Neural cell (in vitro differentiated cells): Measurements from ENCODE around the gene UNC5A.

ENCODE experiments used
- EP300 ChIP-seq: fragments of 450-650 bp; conservative IDR thresholded peaks from 2 replicates; pipeline ENCODE4 v1.6.1; 2014; ENCODE audit warnings: antibody characterized with exemption, mild to moderate bottlenecking, moderate library complexity; ENCODE audit not compliant: poor library complexity, severe bottlenecking
- EZH2 ChIP-seq: fragments of 200-600, 300-800 bp; shearing (Covaris generic), sonication (generic); IDR thresholded peaks from 2 replicates; pipeline ENCODE4 v1.6.1; 2014; ENCODE audit warnings: antibody characterized with exemption, low read length, borderline replicate concordance, mild to moderate bottlenecking; ENCODE audit not compliant: insufficient read depth, poor library complexity, severe bottlenecking
- MXI1 ChIP-seq: fragments of 450-650 bp; conservative IDR thresholded peaks from 2 replicates; pipeline ENCODE4 v1.6.1; 2014; ENCODE audit warnings: antibody characterized with exemption, mild to moderate bottlenecking; ENCODE audit not compliant: poor library complexity, severe bottlenecking
- POLR2AphosphoS5 ChIP-seq: IDR thresholded peaks from 2 replicates; pipeline ENCODE4 v1.6.1; 2012
- RAD21 ChIP-seq: fragments of 450-650 bp; conservative IDR thresholded peaks from 2 replicates; pipeline ENCODE4 v1.6.1; 2014; ENCODE audit warnings: antibody characterized with exemption, mild to moderate bottlenecking, moderate library complexity
- SMC3 ChIP-seq: fragments of 450-650 bp; conservative IDR thresholded peaks from 2 replicates; pipeline ENCODE4 v1.6.1; 2014; ENCODE audit warnings: antibody characterized with exemption, mild to moderate bottlenecking, moderate library complexity; ENCODE audit not compliant: poor library complexity
- TAF1 ChIP-seq: IDR thresholded peaks from 2 replicates; pipeline ENCODE4 v1.6.1; 2012; ENCODE audit warnings: low read depth
- TF ChIP-seq, protein P1 (sequence below): fragments of 450-650 bp; IDR thresholded peaks from 2 replicates; pipeline ENCODE4 v1.5.1; 2014; ENCODE audit warnings: antibody characterized with exemption, mild to moderate bottlenecking, moderate library complexity; ENCODE audit not compliant: poor library complexity, severe bottlenecking
- TF ChIP-seq, protein P2 (sequence below): IDR thresholded peaks from 2 replicates; pipeline ENCODE4 v1.6.1; 2012; ENCODE audit warnings: borderline replicate concordance

DNA sequence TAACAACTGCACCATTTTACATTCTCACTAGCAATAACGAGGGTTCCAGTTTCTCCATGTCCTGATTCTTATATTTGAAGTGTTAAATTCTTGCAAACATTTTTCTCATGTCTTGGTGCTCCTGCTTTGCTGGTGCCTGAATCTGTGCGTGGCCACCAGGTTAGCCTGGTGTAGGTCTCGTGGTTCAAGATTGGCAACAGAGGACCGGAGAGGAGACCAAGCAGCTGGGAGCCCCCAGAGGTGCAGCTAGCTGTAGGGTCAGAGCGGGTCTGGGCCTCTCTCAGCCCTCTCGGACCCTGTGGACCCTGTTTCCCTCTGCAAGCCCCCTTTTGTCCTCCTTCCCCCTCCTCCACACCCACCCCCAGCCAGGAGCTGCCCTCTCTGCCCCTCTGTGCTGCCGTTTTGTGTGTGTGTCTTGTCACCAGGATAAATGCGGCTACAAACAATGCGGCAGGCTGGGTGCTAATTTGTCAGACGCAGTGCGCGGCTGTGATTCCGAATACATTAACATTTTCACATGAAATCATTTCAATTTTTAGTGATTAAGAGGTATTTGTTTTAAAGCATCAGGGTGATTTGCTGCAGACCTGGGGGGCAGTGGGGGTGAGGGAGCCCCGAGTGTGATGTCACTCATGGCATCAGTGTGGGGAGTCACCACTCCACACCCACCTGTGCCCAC, 17.5 kb downstream of the UNC5A start:
- TF ChIP-seq EZH2 (no peak), RAD21 (no peak), TAF1 (no peak), SMC3 (no peak), MXI1 (no peak), EP300 (no peak), POLR2AphosphoS5 (no peak)
- TF ChIP-seq, protein P1, sequence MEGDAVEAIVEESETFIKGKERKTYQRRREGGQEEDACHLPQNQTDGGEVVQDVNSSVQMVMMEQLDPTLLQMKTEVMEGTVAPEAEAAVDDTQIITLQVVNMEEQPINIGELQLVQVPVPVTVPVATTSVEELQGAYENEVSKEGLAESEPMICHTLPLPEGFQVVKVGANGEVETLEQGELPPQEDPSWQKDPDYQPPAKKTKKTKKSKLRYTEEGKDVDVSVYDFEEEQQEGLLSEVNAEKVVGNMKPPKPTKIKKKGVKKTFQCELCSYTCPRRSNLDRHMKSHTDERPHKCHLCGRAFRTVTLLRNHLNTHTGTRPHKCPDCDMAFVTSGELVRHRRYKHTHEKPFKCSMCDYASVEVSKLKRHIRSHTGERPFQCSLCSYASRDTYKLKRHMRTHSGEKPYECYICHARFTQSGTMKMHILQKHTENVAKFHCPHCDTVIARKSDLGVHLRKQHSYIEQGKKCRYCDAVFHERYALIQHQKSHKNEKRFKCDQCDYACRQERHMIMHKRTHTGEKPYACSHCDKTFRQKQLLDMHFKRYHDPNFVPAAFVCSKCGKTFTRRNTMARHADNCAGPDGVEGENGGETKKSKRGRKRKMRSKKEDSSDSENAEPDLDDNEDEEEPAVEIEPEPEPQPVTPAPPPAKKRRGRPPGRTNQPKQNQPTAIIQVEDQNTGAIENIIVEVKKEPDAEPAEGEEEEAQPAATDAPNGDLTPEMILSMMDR = no peak
- TF ChIP-seq, protein P2, sequence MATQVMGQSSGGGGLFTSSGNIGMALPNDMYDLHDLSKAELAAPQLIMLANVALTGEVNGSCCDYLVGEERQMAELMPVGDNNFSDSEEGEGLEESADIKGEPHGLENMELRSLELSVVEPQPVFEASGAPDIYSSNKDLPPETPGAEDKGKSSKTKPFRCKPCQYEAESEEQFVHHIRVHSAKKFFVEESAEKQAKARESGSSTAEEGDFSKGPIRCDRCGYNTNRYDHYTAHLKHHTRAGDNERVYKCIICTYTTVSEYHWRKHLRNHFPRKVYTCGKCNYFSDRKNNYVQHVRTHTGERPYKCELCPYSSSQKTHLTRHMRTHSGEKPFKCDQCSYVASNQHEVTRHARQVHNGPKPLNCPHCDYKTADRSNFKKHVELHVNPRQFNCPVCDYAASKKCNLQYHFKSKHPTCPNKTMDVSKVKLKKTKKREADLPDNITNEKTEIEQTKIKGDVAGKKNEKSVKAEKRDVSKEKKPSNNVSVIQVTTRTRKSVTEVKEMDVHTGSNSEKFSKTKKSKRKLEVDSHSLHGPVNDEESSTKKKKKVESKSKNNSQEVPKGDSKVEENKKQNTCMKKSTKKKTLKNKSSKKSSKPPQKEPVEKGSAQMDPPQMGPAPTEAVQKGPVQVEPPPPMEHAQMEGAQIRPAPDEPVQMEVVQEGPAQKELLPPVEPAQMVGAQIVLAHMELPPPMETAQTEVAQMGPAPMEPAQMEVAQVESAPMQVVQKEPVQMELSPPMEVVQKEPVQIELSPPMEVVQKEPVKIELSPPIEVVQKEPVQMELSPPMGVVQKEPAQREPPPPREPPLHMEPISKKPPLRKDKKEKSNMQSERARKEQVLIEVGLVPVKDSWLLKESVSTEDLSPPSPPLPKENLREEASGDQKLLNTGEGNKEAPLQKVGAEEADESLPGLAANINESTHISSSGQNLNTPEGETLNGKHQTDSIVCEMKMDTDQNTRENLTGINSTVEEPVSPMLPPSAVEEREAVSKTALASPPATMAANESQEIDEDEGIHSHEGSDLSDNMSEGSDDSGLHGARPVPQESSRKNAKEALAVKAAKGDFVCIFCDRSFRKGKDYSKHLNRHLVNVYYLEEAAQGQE = no peak
